HUES64 (cell line): ENCODE results near the gene DHX58. TPM values are rescaled to one million over a fixed set of nuclear protein-coding genes. Genes with fewer than 3 reads are reported as not detected.
"Not testable (repeated sequence)": the region's sequence is repeated elsewhere in the genome, so short reads cannot be mapped to it uniquely, and the experiment has no call there.

Experiments used
- H3K27ac ChIP-seq: 2 replicates; pipeline ENCODE4 v1.7.0; 2013; ENCODE audit warnings: low read depth, low read length, inconsistent platforms
- H3K27me3 ChIP-seq: 2 replicates; pipeline ENCODE4 v1.6.1; 2013; ENCODE audit warnings: mild to moderate bottlenecking, low read length; ENCODE audit not compliant: insufficient read depth
- H3K36me3 ChIP-seq: 2 replicates; pipeline ENCODE4 v1.6.1; 2013; ENCODE audit warnings: mild to moderate bottlenecking, low read length; ENCODE audit not compliant: insufficient read depth
- H3K4me1 ChIP-seq: 2 replicates; pipeline ENCODE4 v1.6.1; 2013; ENCODE audit warnings: mild to moderate bottlenecking, low read length, moderate library complexity; ENCODE audit not compliant: insufficient read depth
- H3K4me3 ChIP-seq: 2 replicates; pipeline ENCODE4 v1.5.1; 2013; ENCODE audit warnings: mild to moderate bottlenecking, low read length, moderate library complexity
- H3K9ac ChIP-seq: 2 replicates; pipeline ENCODE4 v1.6.1; 2013; ENCODE audit warnings: mild to moderate bottlenecking, low read depth, low read length
- H3K9me3 ChIP-seq: 2 replicates; pipeline ENCODE4 v1.6.1; 2013; ENCODE audit warnings: low read depth, low read length; ENCODE audit not compliant: insufficient read depth
- WGBS: fragments of 150-250, 120-280 bp; methylation state at CpG from one replicate; pipeline ENCODE4 v1.1.7; 2013; ENCODE audit warnings: missing lambda C conversion rate; 5-methylcytosine and 5-hydroxymethylcytosine counted together
- polyA plus RNA-seq, 2 experiments: library from polyadenylated mRNA; stranded (reverse); fragments of 50-300 nt; gene quantifications; one replicate each; pipeline ENCODE4 v1.2.3, GENCODE V29; 2013

DHX58 gene
- 2.3 TPM for polyA plus RNA-seq (2013, experiment 1 of 2)
- polyA plus RNA-seq (2013, experiment 2 of 2) = 2.9 TPM

GRCh38 chr17:42112552-42113176 lies at the start of gene DHX58:
DHX58 (minus strand) TSS chr17:42112714; CDS start chr17:42111892, 822 bp downstream.
- WGBS = 88% methylated on average over 10 of the region's 10 CpGs
- Histone ChIP-seq H3K4me1 (peaks cover 7% of the 10 kb centered on the region), H3K4me3 (no peak within 1 kb of the TSS), H3K27me3 (no peaks in the 10 kb centered on the region), H3K36me3 (peaks cover 39% of the 10 kb centered on the region), H3K9me3 (no peaks in the 10 kb centered on the region), H3K9ac (no peak within 1 kb of the TSS), H3K27ac (no peak within 1 kb of the TSS)

- Histone ChIP-seq H3K9me3 (no peaks in the 10 kb centered on the region), H3K36me3 (no peaks in the 10 kb centered on the region), H3K4me1 (no peaks in the 10 kb centered on the region), H3K9ac (no peak overlapping the region), H3K4me3 (no peak overlapping the region), H3K27me3 (no peaks in the 10 kb centered on the region), H3K27ac (no peak overlapping the region)
- 91% methylated on average over 6 of the region's 7 CpGs for WGBS
Observed at GRCh38 chr17:42160531-42160910, 48.0 kb upstream of the DHX58 start.

GRCh38 chr17:42159796-42160530 lies 47.4 kb upstream of the DHX58 start:
- WGBS = 91% methylated on average over 14 of the region's 14 CpGs
- H3K4me3 ChIP-seq = no peak overlapping the region
- H3K36me3 ChIP-seq = no peaks in the 10 kb centered on the region
- H3K9ac ChIP-seq = no peak overlapping the region
- no peaks in the 10 kb centered on the region for H3K4me1 ChIP-seq
- no peaks in the 10 kb centered on the region for H3K9me3 ChIP-seq
- H3K27me3 ChIP-seq = no peaks in the 10 kb centered on the region
- H3K27ac ChIP-seq = no peak overlapping the region

GRCh38 chr17:42155614-42156045 lies 43.1 kb upstream of the DHX58 start:
- Histone ChIP-seq H3K36me3 (no peaks in the 10 kb centered on the region), H3K9me3 (no peaks in the 10 kb centered on the region), H3K4me3 (peak overlapping the region; percentile 89), H3K27me3 (no peaks in the 10 kb centered on the region), H3K9ac (peak overlapping the region; percentile 65), H3K4me1 (peaks cover 5% of the 10 kb centered on the region; the same call in 1 of the 2 replicates), H3K27ac (0 out of 2 replicates have a peak overlapping the region, but pooled peaks have one; percentile 3)
- 6% methylated on average over 17 of the region's 17 CpGs for WGBS

GRCh38 chr17:42153919-42154742 lies 41.6 kb upstream of the DHX58 start:
- H3K36me3 ChIP-seq = peaks cover 4% of the 10 kb centered on the region; the same call in 1 of the 2 replicates
- H3K9me3 ChIP-seq = no peaks in the 10 kb centered on the region
- peaks cover 5% of the 10 kb centered on the region; the same call in 1 of the 2 replicates for H3K4me1 ChIP-seq
- peak overlapping the region; percentile 77 for H3K9ac ChIP-seq
- WGBS = 16% methylated on average over 9 of the region's 15 CpGs
- peak overlapping the region; percentile 89 for H3K4me3 ChIP-seq
- peak overlapping the region; percentile 36; the same call in 1 of the 2 replicates for H3K27ac ChIP-seq
- no peaks in the 10 kb centered on the region for H3K27me3 ChIP-seq

GRCh38 chr17:42146911-42147607 lies 34.5 kb upstream of the DHX58 start:
- H3K27ac ChIP-seq = no peak overlapping the region
- H3K9me3 ChIP-seq = no peaks in the 10 kb centered on the region
- H3K36me3 ChIP-seq = peaks cover 26% of the 10 kb centered on the region
- H3K4me1 ChIP-seq = no peaks in the 10 kb centered on the region
- H3K9ac ChIP-seq = no peak overlapping the region
- H3K4me3 ChIP-seq = no peak overlapping the region
- H3K27me3 ChIP-seq = no peaks in the 10 kb centered on the region
- 97% methylated on average over 13 of the region's 13 CpGs for WGBS

- not testable (repeated sequence) for H3K9me3 ChIP-seq, H3K9ac ChIP-seq, H3K27ac ChIP-seq, H3K27me3 ChIP-seq, H3K4me3 ChIP-seq, H3K4me1 ChIP-seq
- 97% methylated on average over 4 of the region's 4 CpGs for WGBS
- H3K36me3 ChIP-seq = peaks cover 21% of the 10 kb centered on the region
Observed at GRCh38 chr17:42143138-42143537, 30.6 kb upstream of the DHX58 start.

- no peaks in the 10 kb centered on the region for H3K9me3 ChIP-seq
- 94% methylated on average over 7 of the region's 7 CpGs for WGBS
- H3K36me3 ChIP-seq = peaks cover 21% of the 10 kb centered on the region
- H3K9ac ChIP-seq = no peak overlapping the region
- H3K27ac ChIP-seq = no peak overlapping the region
- H3K27me3 ChIP-seq = no peaks in the 10 kb centered on the region
- H3K4me3 ChIP-seq = no peak overlapping the region
- H3K4me1 ChIP-seq = no peaks in the 10 kb centered on the region
Observed at GRCh38 chr17:42142371-42142896, 29.9 kb upstream of the DHX58 start.

- Histone ChIP-seq H3K27me3 (no peaks in the 10 kb centered on the region), H3K36me3 (peaks cover 17% of the 10 kb centered on the region), H3K9me3 (no peaks in the 10 kb centered on the region), H3K4me1 (no peaks in the 10 kb centered on the region), H3K9ac (no peak overlapping the region), H3K27ac (no peak overlapping the region), H3K4me3 (no peak overlapping the region)
- WGBS = 95% methylated on average over 8 of the region's 8 CpGs
Observed at GRCh38 chr17:42141382-42141781, 28.9 kb upstream of the DHX58 start.

- H3K9me3 ChIP-seq, H3K4me3 ChIP-seq, H3K4me1 ChIP-seq, H3K27me3 ChIP-seq, H3K9ac ChIP-seq, H3K27ac ChIP-seq: not testable (repeated sequence)
- peaks cover 17% of the 10 kb centered on the region for H3K36me3 ChIP-seq
- WGBS = 89% methylated on average over 7 of the region's 7 CpGs
Observed at GRCh38 chr17:42140690-42141089, 28.2 kb upstream of the DHX58 start.
